ENCODE measurements around the gene KANTR.

The KANTR gene

GRCh38 chrX:53071604-53072417 is 22.1 kb upstream of the KANTR start:
- TF ChIP-seq CTCF (IDR thresholded peaks at IDR 0.05; ENCODE audit: low read depth, low read length) = peak; percentile 70
- peak; percentile 63 for DNase-seq
- Histone ChIP-seq H3K27ac (peak overlapping the region; percentile 61; the same call in 1 of the 2 replicates), H3K36me3 (no peaks in the 10 kb centered on the region), H3K27me3 (ENCODE audit: insufficient read depth, low read depth, severe bottlenecking) (peaks cover 7% of the 10 kb centered on the region), H3K4me3 (ENCODE audit: low read depth, low read length) (peak overlapping the region; percentile 44), H3K9me3 (ENCODE audit: severe bottlenecking) (no peaks in the 10 kb centered on the region)

- Histone ChIP-seq H3K36me3 (no peaks in the 10 kb centered on the region), H3K9me3 (ENCODE audit: severe bottlenecking) (no peaks in the 10 kb centered on the region), H3K27ac (peak overlapping the region; percentile 61), H3K27me3 (ENCODE audit: insufficient read depth, low read depth, severe bottlenecking) (peaks cover 7% of the 10 kb centered on the region), H3K4me3 (ENCODE audit: low read depth, low read length) (peak overlapping the region; percentile 44)
- TF ChIP-seq CTCF (IDR thresholded peaks at IDR 0.05; ENCODE audit: low read depth, low read length) = no peak
- no peak for DNase-seq
Observed at GRCh38 chrX:53072418-53073114, 21.4 kb upstream of the KANTR start.

- no peaks in the 10 kb centered on the region for H3K36me3 ChIP-seq
- DNase-seq = peak; percentile 75
- H3K9me3 ChIP-seq (ENCODE audit: severe bottlenecking) = no peaks in the 10 kb centered on the region
- H3K27me3 ChIP-seq (ENCODE audit: insufficient read depth, low read depth, severe bottlenecking) = peaks cover 7% of the 10 kb centered on the region
- peak overlapping the region; percentile 61 for H3K27ac ChIP-seq
- TF ChIP-seq CTCF (IDR thresholded peaks at IDR 0.05; ENCODE audit: low read depth, low read length) = no peak
- H3K4me3 ChIP-seq (ENCODE audit: low read depth, low read length) = no peak overlapping the region
Observed at GRCh38 chrX:53073115-53073586, 20.8 kb upstream of the KANTR start.

- H3K4me3 ChIP-seq (ENCODE audit: low read depth, low read length) = no peak overlapping the region
- no peaks in the 10 kb centered on the region for H3K9me3 ChIP-seq (ENCODE audit: severe bottlenecking)
- H3K27ac ChIP-seq = no peak overlapping the region
- H3K36me3 ChIP-seq = no peaks in the 10 kb centered on the region
- TF ChIP-seq CTCF (IDR thresholded peaks at IDR 0.05; ENCODE audit: low read depth, low read length) = no peak
- H3K27me3 ChIP-seq (ENCODE audit: insufficient read depth, low read depth, severe bottlenecking) = peaks cover 3% of the 10 kb centered on the region
- no peak for DNase-seq
Observed at GRCh38 chrX:53075011-53075410, 18.9 kb upstream of the KANTR start.

GRCh38 chrX:53076671-53077070 is 17.3 kb upstream of the KANTR start:
- H3K9me3 ChIP-seq (ENCODE audit: severe bottlenecking) = no peaks in the 10 kb centered on the region
- DNase-seq = no peak
- H3K27me3 ChIP-seq (ENCODE audit: insufficient read depth, low read depth, severe bottlenecking) = no peaks in the 10 kb centered on the region
- no peaks in the 10 kb centered on the region for H3K36me3 ChIP-seq
- H3K4me3 ChIP-seq (ENCODE audit: low read depth, low read length) = no peak overlapping the region
- no peak for TF ChIP-seq CTCF (IDR thresholded peaks at IDR 0.05; ENCODE audit: low read depth, low read length)
- H3K27ac ChIP-seq = no peak overlapping the region
